Lung (tissue), 12 donors: ENCODE data around the gene ANTXR1. TPM values are rescaled to one million over a fixed set of nuclear protein-coding genes. Genes with fewer than 3 reads are reported as not detected.

Experiments used
- ATAC-seq: fragments of 200-7000 bp; cut with Tn5 transposase; one replicate; pipeline ENCODE4 v1.9.1; 2020; ENCODE audit warnings: moderate number of reproducible peaks; ENCODE audit not compliant: insufficient read depth, low FRiP score
- DNase-seq, 3 donors: peaks; one replicate each; pipeline ENCODE4 v3.0.0-alpha.2; 2013 to 2017
- H3K27ac ChIP-seq, 2 donors: one replicate each; pipeline ENCODE4 v1.5.1; 2013; ENCODE audit warnings: mild to moderate bottlenecking in 2 of 2, moderate library complexity in 2 of 2, control low read depth in 1 of 2, inconsistent platforms in 1 of 2, low read depth in 1 of 2, low read length in 1 of 2
- H3K27me3 ChIP-seq, 3 donors: one replicate each; pipeline ENCODE4 v1.5.1; 2013; ENCODE audit warnings: low read length in 2 of 3; ENCODE audit not compliant: control insufficient read depth in 3 of 3, insufficient read depth in 3 of 3
- H3K36me3 ChIP-seq, 4 donors: one replicate each; pipeline ENCODE4 v1.5.1; 2013; ENCODE audit warnings: low read length in 4 of 4, mild to moderate bottlenecking in 1 of 4, moderate library complexity in 1 of 4; ENCODE audit not compliant: control insufficient read depth in 4 of 4, insufficient read depth in 4 of 4
- H3K4me1 ChIP-seq, 5 donors: one replicate each; pipeline ENCODE4 v1.5.1; 2013; ENCODE audit warnings: low read length in 5 of 5, mild to moderate bottlenecking in 2 of 5, moderate library complexity in 1 of 5; ENCODE audit not compliant: control insufficient read depth in 5 of 5, insufficient read depth in 5 of 5
- H3K4me3 ChIP-seq: one replicate; pipeline ENCODE4 v1.5.1; 2013; ENCODE audit warnings: mild to moderate bottlenecking, control low read depth, moderate library complexity
- H3K9ac ChIP-seq, 2 donors: one replicate each; pipeline ENCODE4 v1.5.1; 2013; ENCODE audit warnings: low read length in 2 of 2, control low read depth in 1 of 2; ENCODE audit not compliant: insufficient read depth in 1 of 2
- H3K9me3 ChIP-seq, 4 donors: one replicate each; pipeline ENCODE4 v1.5.1; 2013; ENCODE audit warnings: low read length in 3 of 4, mild to moderate bottlenecking in 1 of 4, moderate library complexity in 1 of 4; ENCODE audit not compliant: control insufficient read depth in 4 of 4, insufficient read depth in 3 of 4
- CTCF ChIP-seq: IDR thresholded peaks from 2 replicates; pipeline ENCODE4 v1.5.1; 2012; ENCODE audit warnings: mild to moderate bottlenecking; ENCODE audit errors: control extremely low read depth, extremely low read depth
- WGBS, 2 donors: extraction: QIAGEN DNeasy Blood & Tissue Kit; methylation state at CpG; one replicate each; pipeline ENCODE4 v1.1.7; 2013; 5-methylcytosine and 5-hydroxymethylcytosine counted together
- polyA plus RNA-seq, 2 donors: library from polyadenylated mRNA; stranded (reverse); fragments of 200-250 nt; gene quantifications; one replicate each; pipeline ENCODE4 v1.2.1, GENCODE V29; 2013
- total RNA-seq, 2 donors: library from RNA; depleted of rRNA in 1 of 2; stranded (reverse); fragments of >200 nt in 1 of 2; gene quantifications; one replicate each; pipeline ENCODE4 v1.2.1, GENCODE V29; 2014 to 2021
- donor health status: control.
- donor health status: control.
- donor health status: Bipolar disorder and iron deficiency.
- donor health status: healthy.
- donor health status: DM: yes; HTN: yes; CAD: no.

ANTXR1 gene
- total and polyA plus RNA-seq, 4 donors, result 13.4 to 81.0 (median 34.8) TPM

GRCh38 chr2:69291004-69291650 is 278.1 kb downstream of the ANTXR1 start:
- no peak for DNase-seq

GRCh38 chr2:69291721-69292120 is 278.7 kb downstream of the ANTXR1 start:
- no peak for ATAC-seq
- Histone ChIP-seq H3K9ac (no peak overlapping the region), H3K27me3 (no peaks in the 10 kb centered on the region), H3K27ac (no peak overlapping the region), H3K9me3 (no peaks in the 10 kb centered on the region), H3K4me1 (peaks cover 0 to 7% (median 0%) of the 10 kb centered on the region in 5 donors), H3K36me3 (no peaks in the 10 kb centered on the region), H3K4me3 (no peak overlapping the region)
- TF ChIP-seq CTCF, result no peak
- no peak for DNase-seq
- 91 to 97% methylated on average over 3 of the region's 3 CpGs for whole genome bisulfite sequencing, 2 donors

More at GRCh38 chr2:69291004-69291650, 278.1 kb downstream of the ANTXR1 start:
- Histone ChIP-seq H3K36me3 (no peaks in the 10 kb centered on the region), H3K9me3 (no peaks in the 10 kb centered on the region), H3K9ac (no peak overlapping the region), H3K4me1 (peaks cover 0 to 7% (median 0%) of the 10 kb centered on the region in 5 donors), H3K27ac (no peak overlapping the region), H3K4me3 (no peak overlapping the region), H3K27me3 (no peaks in the 10 kb centered on the region)
- TF ChIP-seq CTCF, result no peak
- ATAC-seq, result no peak

- no peaks in the 10 kb centered on the region for H3K9me3 ChIP-seq
- no peak for TF ChIP-seq CTCF
- no peaks in the 10 kb centered on the region for H3K36me3 ChIP-seq
- ATAC-seq (no peak), DNase-seq (no peak)
- no peaks in the 10 kb centered on the region for H3K27me3 ChIP-seq
- no peak overlapping the region for H3K4me3 ChIP-seq
- H3K27ac ChIP-seq, result no peak overlapping the region
- peaks cover 0 to 7% (median 0%) of the 10 kb centered on the region in 5 donors for H3K4me1 ChIP-seq
- H3K9ac ChIP-seq, result no peak overlapping the region
- WGBS, 2 donors, result 77 to 88% methylated on average over 3 of the region's 3 CpGs
Observed at GRCh38 chr2:69292256-69292655, 279.3 kb downstream of the ANTXR1 start.

- no peak for ATAC-seq
- Histone ChIP-seq H3K27me3 (no peaks in the 10 kb centered on the region), H3K4me3 (no peak overlapping the region), H3K4me1 (peaks cover 0 to 8% (median 0%) of the 10 kb centered on the region in 5 donors), H3K9ac (no peak overlapping the region), H3K9me3 (no peaks in the 10 kb centered on the region), H3K36me3 (no peaks in the 10 kb centered on the region), H3K27ac (no peak overlapping the region)
- no peak for DNase-seq
- 88 to 90% methylated on average over 3 of the region's 3 CpGs for WGBS, 2 donors
- TF ChIP-seq CTCF, result no peak
Observed at GRCh38 chr2:69296421-69296820, 283.4 kb downstream of the ANTXR1 start.
